GM04504 (cell line): Measurements from ENCODE around the gene NTRK3.

Experiments
- DNase-seq: peaks from one replicate; pipeline ENCODE4 v3.0.0-alpha.2; 2012; ENCODE audit warnings: low read depth

Gene NTRK3

GRCh38 chr15:87818756-87819155, 437.8 kb downstream of the NTRK3 start:
- DNase-seq = no peak

GRCh38 chr15:87817553-87817952, 439.0 kb downstream of the NTRK3 start:
- no peak for DNase-seq

GRCh38 chr15:87816811-87817210, 439.7 kb downstream of the NTRK3 start:
- peak; percentile 76 for DNase-seq

GRCh38 chr15:87816016-87816415, 440.5 kb downstream of the NTRK3 start:
- no peak for DNase-seq
